OCI-LY3 (cell line): ENCODE measurements around the gene SIRT3.
A peak's percentile ranks its signal among the peaks of the same experiment; 100 is the strongest.

ENCODE experiments used
- EZH2phosphoT487 ChIP-seq: fragments of 200-600 bp; shearing (Covaris generic); IDR thresholded peaks from 2 replicates; pipeline ENCODE4 v1.6.1; 2018; ENCODE audit warnings: antibody characterized with exemption, mixed run types, low read depth
- TF ChIP-seq, protein P1 (sequence below): fragments of 200-600, 300-600 bp; sonication (generic); IDR thresholded peaks from 2 replicates; pipeline ENCODE4 v1.5.1; 2014; ENCODE audit warnings: antibody characterized with exemption, low read length, low read depth

DNA sequence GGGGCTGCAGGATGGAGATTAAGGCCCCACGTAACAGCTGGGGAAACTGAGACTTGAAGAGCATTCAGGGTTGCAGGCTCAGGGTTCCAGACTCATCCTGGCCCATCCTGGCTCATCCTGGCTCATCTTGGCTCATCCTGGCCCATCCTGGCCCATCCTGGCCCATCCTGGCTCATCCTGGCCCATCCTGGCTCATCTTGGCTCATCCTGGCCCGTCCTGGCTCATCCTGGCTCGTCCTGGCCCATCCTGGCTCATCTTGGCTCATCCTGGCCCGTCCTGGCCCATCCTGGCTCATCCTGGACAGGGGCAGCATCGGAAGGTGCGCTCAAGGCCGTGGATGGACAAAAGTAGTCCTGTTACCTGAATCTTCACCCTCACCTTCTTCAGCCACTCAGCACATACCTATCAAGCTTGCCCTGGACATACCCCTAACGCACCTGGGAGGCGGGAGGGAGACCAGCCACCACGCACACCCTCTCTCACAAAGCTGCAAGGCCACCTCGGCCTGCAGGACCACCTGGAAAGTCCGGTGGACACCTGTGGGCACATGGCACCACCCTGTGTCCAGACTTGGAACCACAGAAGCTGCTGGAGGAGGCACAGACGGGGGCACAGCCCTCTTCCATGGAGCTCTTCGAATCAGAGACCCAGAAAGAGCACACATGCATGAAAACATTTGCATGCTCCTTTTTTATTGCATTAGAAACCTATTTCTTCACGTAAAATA, 21.8 kb upstream of the SIRT3 start:
- TF ChIP-seq, protein P1, sequence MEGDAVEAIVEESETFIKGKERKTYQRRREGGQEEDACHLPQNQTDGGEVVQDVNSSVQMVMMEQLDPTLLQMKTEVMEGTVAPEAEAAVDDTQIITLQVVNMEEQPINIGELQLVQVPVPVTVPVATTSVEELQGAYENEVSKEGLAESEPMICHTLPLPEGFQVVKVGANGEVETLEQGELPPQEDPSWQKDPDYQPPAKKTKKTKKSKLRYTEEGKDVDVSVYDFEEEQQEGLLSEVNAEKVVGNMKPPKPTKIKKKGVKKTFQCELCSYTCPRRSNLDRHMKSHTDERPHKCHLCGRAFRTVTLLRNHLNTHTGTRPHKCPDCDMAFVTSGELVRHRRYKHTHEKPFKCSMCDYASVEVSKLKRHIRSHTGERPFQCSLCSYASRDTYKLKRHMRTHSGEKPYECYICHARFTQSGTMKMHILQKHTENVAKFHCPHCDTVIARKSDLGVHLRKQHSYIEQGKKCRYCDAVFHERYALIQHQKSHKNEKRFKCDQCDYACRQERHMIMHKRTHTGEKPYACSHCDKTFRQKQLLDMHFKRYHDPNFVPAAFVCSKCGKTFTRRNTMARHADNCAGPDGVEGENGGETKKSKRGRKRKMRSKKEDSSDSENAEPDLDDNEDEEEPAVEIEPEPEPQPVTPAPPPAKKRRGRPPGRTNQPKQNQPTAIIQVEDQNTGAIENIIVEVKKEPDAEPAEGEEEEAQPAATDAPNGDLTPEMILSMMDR = peak; percentile 38
- TF ChIP-seq EZH2phosphoT487 = no peak
